HG02571 (cell line): ENCODE results near the gene ADCY2.

Experiments
- ATAC-seq: cut with Tn5 transposase; IDR thresholded peaks from one replicate; pipeline ENCODE4 v1.9.1; 2021; ENCODE audit warnings: mild to moderate bottlenecking, moderate library complexity; ENCODE audit not compliant: unreplicated experiment

The ADCY2 gene

GRCh38 chr5:7815892-7816534 lies 420.1 kb downstream of the ADCY2 start:
- peak; percentile 89 for ATAC-seq

- ATAC-seq = no peak
These were observed 420.6 kb downstream of the ADCY2 start for GRCh38 chr5:7816535-7816901.

GRCh38 chr5:7822449-7822848 lies 426.5 kb downstream of the ADCY2 start:
- no peak for ATAC-seq

GRCh38 chr5:7823594-7823993 lies 427.7 kb downstream of the ADCY2 start:
- ATAC-seq = no peak

- no peak for ATAC-seq
These were observed 429.1 kb downstream of the ADCY2 start for GRCh38 chr5:7824995-7825394.

- ATAC-seq = no peak
These were observed 429.7 kb downstream of the ADCY2 start for GRCh38 chr5:7825630-7826029.

- ATAC-seq = no peak
These were observed 431.7 kb downstream of the ADCY2 start for GRCh38 chr5:7827610-7828009.

- no peak for ATAC-seq
These were observed 432.3 kb downstream of the ADCY2 start for GRCh38 chr5:7828269-7828668.

GRCh38 chr5:7834982-7835381 lies 439.0 kb downstream of the ADCY2 start:
- ATAC-seq = no peak

- no peak for ATAC-seq
These were observed 441.5 kb downstream of the ADCY2 start for GRCh38 chr5:7837403-7837802.

GRCh38 chr5:7842531-7842930 lies 446.6 kb downstream of the ADCY2 start:
- no peak for ATAC-seq

GRCh38 chr5:7844901-7845300 lies 449.0 kb downstream of the ADCY2 start:
- no peak for ATAC-seq

- no peak for ATAC-seq
These were observed 449.6 kb downstream of the ADCY2 start for GRCh38 chr5:7845557-7845956.

- no peak for ATAC-seq
These were observed 450.4 kb downstream of the ADCY2 start for GRCh38 chr5:7846327-7846726.

- ATAC-seq = no peak
These were observed 452.4 kb downstream of the ADCY2 start for GRCh38 chr5:7848296-7848695.

GRCh38 chr5:7849681-7850394 lies 453.9 kb downstream of the ADCY2 start:
- no peak for ATAC-seq

- no peak for ATAC-seq
These were observed 454.7 kb downstream of the ADCY2 start, which contains the start of gene CFAP90 for GRCh38 chr5:7850395-7851239. CFAP90 (minus strand) TSS chr5:7851133; CDS start chr5:7851021, 112 bp downstream.

GRCh38 chr5:7851240-7851592 lies 455.3 kb downstream of the ADCY2 start:
- no peak for ATAC-seq

- ATAC-seq = no peak
These were observed 455.8 kb downstream of the ADCY2 start for GRCh38 chr5:7851617-7852289.

GRCh38 chr5:7852542-7852941 lies 456.6 kb downstream of the ADCY2 start:
- ATAC-seq = no peak

GRCh38 chr5:7852988-7853387 lies 457.1 kb downstream of the ADCY2 start:
- ATAC-seq = no peak
